Kidney capillary endothelial cell (primary cell): Measurements from ENCODE around the gene RRM1.

ENCODE experiments used
- DNase-seq: peaks from one replicate; pipeline ENCODE4 v3.0.0-alpha.2; 2018; ENCODE audit warnings: low spot score

The RRM1 gene

DNA sequence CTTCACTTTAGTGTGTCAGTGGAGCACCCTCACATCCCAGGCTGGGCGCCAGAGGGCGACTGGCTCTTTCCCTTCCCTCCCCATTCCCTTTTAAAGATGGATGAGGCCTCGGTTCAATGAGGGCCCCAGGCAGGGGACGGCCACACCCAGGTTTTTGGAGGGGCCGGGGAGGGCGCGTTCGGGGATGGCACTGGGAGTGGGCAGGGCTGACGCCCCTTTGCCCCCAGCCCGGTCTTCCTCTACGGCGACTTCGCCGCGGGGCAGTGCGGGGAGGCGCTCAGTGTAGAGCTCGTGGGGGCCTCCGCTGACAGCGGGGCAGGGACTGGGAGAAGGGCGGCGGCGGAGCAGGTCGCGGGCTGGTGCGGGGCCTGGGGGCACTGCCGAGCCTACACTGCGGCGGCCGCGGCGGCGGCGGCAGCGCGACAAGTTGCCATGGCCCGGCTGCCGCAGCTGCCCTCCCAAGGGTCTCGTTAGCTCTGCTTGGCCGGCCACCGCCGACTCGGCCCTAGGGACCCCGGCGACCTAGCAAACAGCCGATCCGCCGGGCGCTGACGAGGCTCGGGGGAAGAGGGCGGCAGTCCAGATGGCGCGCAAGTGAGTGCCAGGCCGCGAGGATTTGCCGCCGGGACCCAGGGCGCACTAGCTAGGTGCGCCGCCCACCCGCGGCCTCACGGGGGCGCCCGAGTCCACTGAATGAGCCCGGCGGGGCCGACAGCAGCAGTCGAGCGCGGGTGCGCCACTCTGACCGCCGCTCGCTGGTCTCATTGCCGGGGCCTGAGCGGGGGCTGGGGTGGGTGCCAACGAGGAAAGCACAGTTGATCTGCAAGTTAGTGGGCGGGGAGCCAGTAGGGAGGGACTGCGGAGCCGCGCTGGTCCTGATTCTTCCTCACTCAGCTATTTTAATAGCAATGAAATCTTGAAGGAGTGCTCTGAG is 92.7 kb downstream of the RRM1 start:
- DNase-seq: peak; percentile 65
